ENCODE results near the gene ITGB4. TPM values are rescaled to one million over a fixed set of nuclear protein-coding genes. Genes with fewer than 3 reads are reported as not detected.

The ITGB4 gene
- total RNA-seq, 1 experiment from 2014 or later: 5.3 TPM

DNA sequence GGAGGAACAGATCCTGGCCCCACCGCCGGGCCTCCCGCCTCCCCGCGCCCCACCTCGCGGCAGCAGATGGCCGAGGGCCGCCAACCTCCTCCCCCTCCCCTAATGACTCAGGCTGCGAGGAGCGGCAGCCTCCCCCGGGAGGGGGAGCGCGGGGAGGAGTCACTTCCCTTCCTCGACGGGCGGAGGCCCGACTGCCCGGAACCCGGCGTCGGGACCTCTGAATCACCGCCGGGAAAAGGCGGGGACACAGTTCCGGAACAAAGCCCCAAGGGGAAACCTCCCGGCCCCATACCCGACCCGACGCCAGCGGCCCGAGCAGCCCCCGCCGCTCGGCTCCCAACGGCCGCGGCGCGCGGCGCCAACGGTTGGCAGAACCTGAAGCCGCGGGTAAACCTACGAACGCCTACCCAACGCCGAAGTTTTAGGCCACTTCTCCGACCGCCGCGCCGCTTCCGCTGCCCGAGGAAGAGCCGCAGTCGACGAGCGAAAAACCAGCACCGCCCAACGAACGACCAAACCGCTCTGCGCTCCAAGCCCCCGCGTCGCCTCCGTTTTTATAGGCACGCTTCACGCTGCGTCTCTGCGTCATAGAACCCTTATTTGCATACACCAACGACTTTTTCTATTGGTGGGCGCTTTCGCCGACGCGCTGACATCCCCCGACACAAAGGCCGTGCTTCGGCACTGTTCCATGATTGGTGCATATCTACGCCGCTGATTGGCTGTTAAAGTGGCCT, 58.2 kb downstream of the ITGB4 start:
- Histone ChIP-seq H3K56ac (ENCODE audit: insufficient read length, low read depth, low read length) (no peak overlapping the region), H4K91ac (ENCODE audit: insufficient read length, low read depth, low read length) (no peak overlapping the region), H4K20me1 (ENCODE audit: control insufficient read depth, insufficient read depth, insufficient read length) (no peaks in the 10 kb centered on the region), H3K4me1 (ENCODE audit: insufficient read depth, low read length) (peaks cover 2% of the 10 kb centered on the region; the same call in 1 of the 2 replicates), H2BK120ac (ENCODE audit: low read depth, low read length, poor library complexity, severe bottlenecking) (peak overlapping the region; percentile 40), H2BK5ac (ENCODE audit: insufficient read length, low read length) (no peak overlapping the region), H3K9ac (ENCODE audit: extremely low read depth, insufficient read length, low read length) (peak overlapping the region; percentile 91), H3K23ac (ENCODE audit: insufficient read length, low read depth, low read length) (no peak overlapping the region), H2BK20ac (ENCODE audit: low read depth, low read length, poor library complexity, severe bottlenecking) (no peak overlapping the region), H3K79me2 (ENCODE audit: insufficient read depth, low read length) (peaks cover 3% of the 10 kb centered on the region; the same call in 1 of the 2 replicates), H3K9me3 (ENCODE audit: control insufficient read depth, low read depth, low read length) (no peaks in the 10 kb centered on the region), H4K8ac (replicated peaks; ENCODE audit: insufficient read length, low read depth, low read length) (no peak overlapping the region), H3K4me2 (ENCODE audit: insufficient read depth, insufficient read length, low read length) (peak overlapping the region; percentile 90), H2AFZ (ENCODE audit: low read length) (no peak overlapping the region), H2AK5ac (ENCODE audit: insufficient read length, low read length) (no peak overlapping the region), H3K27me3 (ENCODE audit: insufficient read depth, low read length) (no peaks in the 10 kb centered on the region), H3K18ac (ENCODE audit: insufficient read length, low read depth, low read length) (peak overlapping the region; percentile 87), H2BK12ac (ENCODE audit: insufficient read length, low read depth, low read length) (no peak overlapping the region), H3K27ac (ENCODE audit: insufficient read length, low read depth, low read length) (no peak overlapping the region), H4K5ac (ENCODE audit: insufficient read length, low read depth, low read length) (no peak overlapping the region), H3K14ac (ENCODE audit: insufficient read depth, low read length) (peak overlapping the region; percentile 92), H3K79me1 (ENCODE audit: insufficient read depth, low read depth, low read length, poor library complexity, severe bottlenecking) (no peaks in the 10 kb centered on the region), H3T11ph (ENCODE audit: low read length) (no peak overlapping the region), H3K23me2 (ENCODE audit: insufficient read length, low read depth, low read length, poor library complexity, severe bottlenecking) (peaks cover 4% of the 10 kb centered on the region), H3K4ac (ENCODE audit: low read depth, low read length) (peak overlapping the region; percentile 78; the same call in 1 of the 2 replicates), H2BK15ac (ENCODE audit: low read depth, low read length) (no peak overlapping the region)
- WGBS (ENCODE audit: extremely low coverage, insufficient read length, low lambda C conversion rate): no CpG with 5 or more reads among the region's 84 CpGs
- H3K4me3 Mint-ChIP-seq: peak overlapping the region; percentile 96 to 99
- H3K36me3 Mint-ChIP-seq (ENCODE audit: insufficient read depth in 1 of 3, low read depth in 3 of 3): peaks cover 21 to 34% (median 33%) of the 10 kb centered on the region in 3 experiments
- H3K27me3 Mint-ChIP-seq (ENCODE audit: low read depth): peaks cover 2% of the 10 kb centered on the region; the same call in 1 of the 2 replicates
- peak overlapping the region; percentile 99 to 100 (median 99) for H3K27ac Mint-ChIP-seq
- peak; percentile 100 for DNase-seq
- peaks cover 2 to 3% of the 10 kb centered on the region in 2 experiments; a peak in 3 of 5 replicates for H3K9me3 Mint-ChIP-seq
- TF ChIP-seq, protein P1, sequence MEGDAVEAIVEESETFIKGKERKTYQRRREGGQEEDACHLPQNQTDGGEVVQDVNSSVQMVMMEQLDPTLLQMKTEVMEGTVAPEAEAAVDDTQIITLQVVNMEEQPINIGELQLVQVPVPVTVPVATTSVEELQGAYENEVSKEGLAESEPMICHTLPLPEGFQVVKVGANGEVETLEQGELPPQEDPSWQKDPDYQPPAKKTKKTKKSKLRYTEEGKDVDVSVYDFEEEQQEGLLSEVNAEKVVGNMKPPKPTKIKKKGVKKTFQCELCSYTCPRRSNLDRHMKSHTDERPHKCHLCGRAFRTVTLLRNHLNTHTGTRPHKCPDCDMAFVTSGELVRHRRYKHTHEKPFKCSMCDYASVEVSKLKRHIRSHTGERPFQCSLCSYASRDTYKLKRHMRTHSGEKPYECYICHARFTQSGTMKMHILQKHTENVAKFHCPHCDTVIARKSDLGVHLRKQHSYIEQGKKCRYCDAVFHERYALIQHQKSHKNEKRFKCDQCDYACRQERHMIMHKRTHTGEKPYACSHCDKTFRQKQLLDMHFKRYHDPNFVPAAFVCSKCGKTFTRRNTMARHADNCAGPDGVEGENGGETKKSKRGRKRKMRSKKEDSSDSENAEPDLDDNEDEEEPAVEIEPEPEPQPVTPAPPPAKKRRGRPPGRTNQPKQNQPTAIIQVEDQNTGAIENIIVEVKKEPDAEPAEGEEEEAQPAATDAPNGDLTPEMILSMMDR (conservative IDR thresholded peaks at IDR 0.05): peak; percentile 33; the same call in 1 of the 3 replicates
- H3K4me1 Mint-ChIP-seq: peaks cover 37 to 38% of the 10 kb centered on the region in 2 experiments
